GM21515 (cell line): Measurements from ENCODE around the gene ORMDL1.

Experiments used
- ATAC-seq: cut with Tn5 transposase; IDR thresholded peaks from one replicate; pipeline ENCODE4 v1.9.1; 2021; ENCODE audit not compliant: unreplicated experiment

Gene ORMDL1

DNA sequence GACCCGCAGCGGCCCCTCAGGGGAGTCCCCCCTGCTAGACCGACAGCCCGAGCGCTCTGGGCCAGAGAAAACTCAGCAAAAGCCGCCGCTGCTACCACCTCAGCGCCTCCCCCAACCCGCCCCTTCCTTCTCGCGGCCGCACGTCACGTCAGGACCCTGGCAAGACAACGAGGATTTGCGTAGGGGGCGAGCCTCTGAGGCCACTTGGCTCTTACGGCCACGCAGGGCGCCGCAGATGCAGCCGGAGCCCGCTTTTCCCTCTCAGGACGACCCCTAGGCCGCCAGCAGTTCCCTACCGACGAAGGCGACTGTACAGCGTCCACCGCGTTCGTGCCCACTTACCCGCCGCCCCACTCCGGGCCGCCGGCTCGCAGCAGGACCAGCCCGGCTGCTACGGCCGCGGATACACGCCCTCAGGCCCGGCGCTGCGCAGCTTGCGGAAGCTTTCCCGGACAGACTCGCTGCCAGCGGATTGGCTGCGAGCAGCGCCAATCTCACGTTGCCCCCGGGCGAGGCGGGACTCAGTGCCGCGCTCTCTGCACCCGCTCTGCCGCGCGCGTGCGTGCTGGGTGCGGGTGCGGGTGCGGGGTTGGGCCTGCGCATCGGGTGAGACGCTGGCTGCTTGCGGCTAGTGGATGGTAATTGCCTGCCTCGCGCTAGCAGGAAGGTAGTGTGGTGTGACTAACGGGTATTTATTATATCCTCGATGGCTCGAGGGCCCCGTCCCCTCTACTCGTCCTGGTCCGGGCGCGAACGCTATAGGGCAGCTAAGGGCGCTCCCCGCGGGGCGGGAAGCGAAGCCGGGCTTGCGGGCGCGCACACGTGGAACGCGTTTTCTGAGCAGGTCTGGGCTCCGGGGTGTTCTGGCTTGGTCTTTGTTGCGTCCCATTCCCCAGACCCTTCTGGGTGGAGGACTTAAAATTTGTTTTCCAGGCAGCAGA is at the start of gene ORMDL1, which contains the start of gene PMS1:
Gene ORMDL1, minus strand, starts transcription at position 413 of the 941 bp plus-strand sequence. CDS start 1,744 bp downstream, outside the sequence.
Gene PMS1, plus strand, starts transcription at position 524 of the 941 bp plus-strand sequence. CDS start 7,360 bp downstream, outside the sequence.
- peak; percentile 96 for ATAC-seq

DNA sequence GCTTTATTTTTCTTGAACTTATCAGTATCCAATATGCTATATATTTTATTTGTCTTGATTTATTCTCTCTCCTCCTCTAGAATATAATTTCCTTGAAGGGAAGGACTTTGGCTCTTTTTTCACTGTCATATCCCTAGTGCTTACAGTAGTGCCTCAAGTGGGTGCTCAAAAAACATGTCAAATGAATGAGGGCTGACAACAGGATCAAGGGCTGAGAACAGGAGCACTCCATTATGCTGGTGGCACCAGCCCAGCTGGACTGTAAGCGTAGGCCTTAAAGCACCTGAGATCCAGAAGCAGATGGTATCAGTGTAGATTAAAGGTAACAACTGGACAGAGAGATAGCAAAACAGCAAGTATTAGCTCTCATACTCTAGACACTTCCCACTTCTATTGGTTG is 46.4 kb upstream of the ORMDL1 start:
- no peak for ATAC-seq

GRCh38 chr2:189829102-189829833 is 45.1 kb upstream of the ORMDL1 start:
- ATAC-seq, result no peak

- no peak for ATAC-seq
Observed at GRCh38 chr2:189826039-189826438, 41.9 kb upstream of the ORMDL1 start.

DNA sequence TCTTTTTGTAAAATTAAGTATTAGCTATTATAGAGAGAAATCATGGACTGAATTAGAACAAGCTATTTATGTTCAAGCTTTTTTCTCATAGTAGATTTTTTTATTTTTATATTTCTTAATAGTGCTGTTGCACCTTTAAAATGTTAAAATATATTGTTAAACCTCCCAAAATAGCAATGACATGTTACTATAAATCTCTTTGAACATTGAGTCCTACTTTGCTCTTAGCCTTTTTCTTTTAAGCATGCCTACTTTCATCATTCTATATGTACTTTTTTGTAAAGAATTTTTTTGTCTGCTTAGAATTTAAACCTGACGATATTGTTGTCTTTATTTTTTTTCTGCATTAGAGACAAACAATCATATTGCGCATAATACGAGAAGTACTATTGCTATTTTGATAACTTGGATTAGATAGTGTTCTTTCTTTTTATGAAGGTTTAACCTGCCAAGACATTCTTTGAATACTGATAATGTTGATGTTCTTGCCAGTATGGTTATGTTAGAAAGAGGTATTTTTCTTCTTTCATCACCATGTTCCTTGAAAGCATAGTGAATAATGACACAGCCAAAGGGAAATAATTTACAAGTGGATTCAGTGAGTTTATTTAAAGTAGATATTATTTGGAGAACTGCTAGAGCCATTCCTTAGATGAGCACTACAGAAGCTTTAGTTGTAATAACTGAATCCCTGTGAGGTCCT is 40.7 kb upstream of the ORMDL1 start:
- ATAC-seq, result no peak

- no peak for ATAC-seq
Observed at GRCh38 chr2:189821953-189822748, 38.0 kb upstream of the ORMDL1 start.

GRCh38 chr2:189819297-189819704 is 35.2 kb upstream of the ORMDL1 start:
- no peak for ATAC-seq

DNA sequence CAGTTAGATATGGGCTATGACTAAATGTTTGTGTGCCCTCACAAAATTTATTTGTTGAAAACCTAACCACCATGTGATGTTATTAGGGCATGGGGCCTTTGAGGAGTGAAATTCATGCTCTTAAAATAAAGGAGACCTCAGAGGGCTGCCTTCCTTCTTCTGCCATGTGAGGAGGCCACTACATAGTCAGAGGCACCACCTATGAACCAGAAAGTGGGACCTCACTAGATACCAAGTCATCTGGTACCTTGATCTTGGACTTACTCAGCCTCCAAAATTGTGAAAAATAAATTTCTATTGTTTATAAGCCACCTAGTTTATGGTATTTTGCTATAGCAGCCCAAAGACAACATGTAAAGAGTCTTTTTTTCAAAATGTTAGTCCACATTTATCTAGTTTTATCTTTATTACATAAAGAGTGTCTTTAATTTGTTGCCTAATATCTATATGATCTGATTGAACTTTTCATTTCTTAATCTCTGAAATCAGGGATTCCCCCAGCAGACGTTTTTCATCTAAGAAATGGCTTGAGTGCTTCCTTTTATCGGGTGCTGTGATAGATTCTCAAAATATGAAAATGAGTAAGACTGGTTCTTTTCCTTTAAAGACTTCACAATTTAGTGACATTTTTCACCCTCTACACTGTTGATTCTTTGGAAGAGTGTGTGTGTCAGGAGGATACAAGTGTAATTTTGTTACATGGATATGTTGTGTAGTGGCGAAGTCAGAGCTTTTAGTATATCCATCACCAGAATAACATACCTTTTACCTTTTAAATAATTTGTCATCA is 34.3 kb upstream of the ORMDL1 start:
- no peak for ATAC-seq

GRCh38 chr2:189803431-189803830 is 19.3 kb upstream of the ORMDL1 start:
- ATAC-seq, result no peak

DNA sequence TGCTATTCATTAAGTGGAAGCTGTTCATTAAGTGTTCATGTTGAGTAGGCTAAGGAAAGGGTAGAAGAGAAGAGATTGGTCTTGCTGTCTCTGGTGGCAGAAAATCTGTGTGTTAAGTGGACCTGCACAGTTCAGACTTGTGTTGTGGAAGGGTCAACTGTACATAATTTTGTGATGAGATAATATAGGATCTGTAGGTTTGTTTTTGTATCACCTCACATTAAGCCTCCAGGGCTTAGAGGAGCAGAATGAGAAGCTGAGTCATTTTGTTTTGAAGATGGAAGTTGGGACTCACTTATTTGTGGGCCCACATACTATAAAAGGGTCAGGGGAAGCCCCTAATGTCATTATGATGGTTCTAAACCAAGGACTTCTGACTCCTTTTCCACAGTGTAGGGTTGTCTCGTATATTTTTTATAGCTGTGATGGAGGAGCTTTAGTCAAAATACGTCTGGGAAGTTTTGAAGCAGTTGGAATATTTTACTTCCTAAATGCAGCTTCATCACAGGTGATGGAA is 18.3 kb upstream of the ORMDL1 start:
- ATAC-seq, result no peak

DNA sequence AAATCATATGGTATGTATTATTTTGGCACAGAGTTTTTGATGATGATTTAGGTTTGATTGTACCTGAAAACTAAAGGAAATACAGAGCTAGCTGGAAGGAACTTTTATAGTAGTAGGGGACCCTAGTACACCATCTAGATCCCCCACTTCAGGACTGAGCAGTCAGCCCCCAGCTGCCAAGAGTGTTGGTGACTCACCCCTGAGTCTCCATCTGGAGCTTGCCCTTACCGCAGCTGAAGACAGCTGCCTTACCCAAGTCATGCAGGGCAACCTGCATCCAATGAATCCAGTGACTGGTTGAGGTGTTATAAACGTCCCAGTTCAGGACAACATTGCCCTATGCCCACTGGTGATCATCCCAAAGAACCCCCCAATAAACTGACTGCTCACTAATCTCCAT is 15.4 kb upstream of the ORMDL1 start:
- no peak for ATAC-seq

DNA sequence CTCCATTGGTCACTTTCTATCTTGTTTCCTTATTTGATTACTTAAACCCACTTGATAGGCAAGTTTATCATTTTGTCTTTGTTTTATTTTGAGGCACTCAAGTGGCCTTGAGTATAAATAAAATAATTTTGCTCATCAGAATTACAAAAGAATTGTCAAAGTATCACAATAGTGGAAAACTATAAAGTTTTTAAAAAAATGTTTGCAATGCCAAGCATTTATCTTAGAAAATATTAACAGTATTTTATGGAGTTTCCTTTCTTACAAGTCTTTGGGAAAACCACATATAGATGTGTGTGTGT is 14.8 kb upstream of the ORMDL1 start:
- no peak for ATAC-seq

- peak; percentile 58 for ATAC-seq
Observed at GRCh38 chr2:189798312-189799029, 14.3 kb upstream of the ORMDL1 start.

- ATAC-seq, result no peak
Observed at GRCh38 chr2:189797902-189798301, 13.8 kb upstream of the ORMDL1 start.

GRCh38 chr2:189794310-189794709 is 10.2 kb upstream of the ORMDL1 start:
- no peak for ATAC-seq

GRCh38 chr2:189791338-189792042 is 7.4 kb upstream of the ORMDL1 start:
- no peak for ATAC-seq

GRCh38 chr2:189783451-189783926 is 650 bp downstream of the ORMDL1 start:
- ATAC-seq, result peak; percentile 20

GRCh38 chr2:189782221-189782671 is 1.9 kb downstream of the ORMDL1 start:
- no peak for ATAC-seq
